GM06990 (cell line): ENCODE measurements around the gene LHFPL3.

Experiments
- DNase-seq: peaks from one replicate; pipeline ENCODE4 v3.0.0-alpha.2; 2011; ENCODE audit not compliant: insufficient read length; ENCODE audit errors: extremely low read depth
- H3K27me3 ChIP-seq: replicated peaks from 2 replicates; pipeline ENCODE4 v1.6.0; 2011; ENCODE audit warnings: low read length; ENCODE audit not compliant: control insufficient read depth, insufficient read depth
- H3K36me3 ChIP-seq: 2 replicates; pipeline ENCODE4 v1.5.1; 2011; ENCODE audit warnings: low read length; ENCODE audit not compliant: control insufficient read depth, insufficient read depth
- H3K4me3 ChIP-seq: replicated peaks from 2 replicates; pipeline ENCODE4 v1.5.1; 2011; ENCODE audit warnings: low read depth, mild to moderate bottlenecking, control low read depth, low read length
- TF ChIP-seq, protein P1 (sequence below): IDR thresholded peaks from 2 replicates; pipeline ENCODE4 v1.5.1; 2011; ENCODE audit warnings: low read length, control low read depth, mild to moderate bottlenecking, inconsistent platforms; ENCODE audit not compliant: insufficient read depth, poor library complexity, severe bottlenecking

LHFPL3 gene

DNA sequence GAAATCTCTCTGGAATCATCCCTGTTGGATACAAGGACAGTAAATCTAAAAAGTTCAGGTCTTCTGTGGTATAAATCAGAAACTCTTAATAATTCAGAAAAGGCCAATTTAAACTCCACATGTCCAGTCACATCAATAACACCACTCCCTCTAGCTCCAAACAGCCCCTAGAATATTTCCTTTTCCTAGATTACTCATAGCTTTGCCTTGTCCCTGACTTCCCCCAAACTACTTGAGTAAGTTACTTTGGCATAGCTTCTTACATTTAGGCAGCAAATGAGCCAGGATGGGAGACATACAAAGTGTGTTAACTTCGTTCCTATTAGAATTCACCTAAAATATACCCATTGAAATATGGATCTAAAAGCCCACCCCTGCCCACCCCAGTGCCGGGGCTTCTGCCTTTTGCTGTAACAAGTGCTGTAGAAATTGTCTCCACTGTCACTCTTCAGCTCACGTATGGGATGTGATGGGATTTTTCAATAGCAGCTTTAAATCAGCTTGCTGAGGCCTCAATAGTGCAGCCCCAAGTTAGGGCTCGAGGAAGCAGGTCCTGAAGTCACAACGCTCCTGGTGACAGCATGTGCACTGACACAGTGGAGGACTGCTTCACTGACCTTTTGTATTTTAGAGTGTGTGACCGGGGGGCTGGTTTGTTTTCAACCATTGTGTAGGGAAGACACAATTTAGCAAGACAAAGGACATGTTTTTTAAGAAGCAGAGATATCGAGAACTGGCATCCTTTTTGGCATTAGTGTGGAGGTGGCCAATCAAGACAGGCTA lies 467.4 kb downstream of the LHFPL3 start:
- Histone ChIP-seq H3K36me3 (no peaks in the 10 kb centered on the region), H3K27me3 (no peaks in the 10 kb centered on the region; the same call in 1 of the 2 replicates), H3K4me3 (no peak overlapping the region)
- DNase-seq: no peak
- TF ChIP-seq, protein P1, sequence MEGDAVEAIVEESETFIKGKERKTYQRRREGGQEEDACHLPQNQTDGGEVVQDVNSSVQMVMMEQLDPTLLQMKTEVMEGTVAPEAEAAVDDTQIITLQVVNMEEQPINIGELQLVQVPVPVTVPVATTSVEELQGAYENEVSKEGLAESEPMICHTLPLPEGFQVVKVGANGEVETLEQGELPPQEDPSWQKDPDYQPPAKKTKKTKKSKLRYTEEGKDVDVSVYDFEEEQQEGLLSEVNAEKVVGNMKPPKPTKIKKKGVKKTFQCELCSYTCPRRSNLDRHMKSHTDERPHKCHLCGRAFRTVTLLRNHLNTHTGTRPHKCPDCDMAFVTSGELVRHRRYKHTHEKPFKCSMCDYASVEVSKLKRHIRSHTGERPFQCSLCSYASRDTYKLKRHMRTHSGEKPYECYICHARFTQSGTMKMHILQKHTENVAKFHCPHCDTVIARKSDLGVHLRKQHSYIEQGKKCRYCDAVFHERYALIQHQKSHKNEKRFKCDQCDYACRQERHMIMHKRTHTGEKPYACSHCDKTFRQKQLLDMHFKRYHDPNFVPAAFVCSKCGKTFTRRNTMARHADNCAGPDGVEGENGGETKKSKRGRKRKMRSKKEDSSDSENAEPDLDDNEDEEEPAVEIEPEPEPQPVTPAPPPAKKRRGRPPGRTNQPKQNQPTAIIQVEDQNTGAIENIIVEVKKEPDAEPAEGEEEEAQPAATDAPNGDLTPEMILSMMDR: no peak

DNA sequence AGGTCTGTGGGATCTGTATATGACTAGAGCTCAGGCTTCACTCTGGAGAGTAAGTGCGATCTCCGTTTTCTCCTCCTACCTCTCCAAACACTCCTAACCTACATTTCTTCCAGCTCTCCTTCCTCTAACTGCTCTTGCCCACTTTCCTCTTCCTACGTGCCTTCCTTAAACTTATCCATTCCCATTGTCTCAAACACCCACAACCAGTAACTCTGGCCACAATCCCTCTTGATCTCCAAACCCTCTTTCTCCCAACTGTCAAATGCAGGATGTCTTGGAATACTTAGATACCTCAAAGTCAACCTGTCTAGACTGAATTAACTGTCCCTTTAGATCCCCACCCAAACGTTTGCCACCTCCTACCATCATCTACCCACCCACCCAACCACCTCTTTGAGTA lies 471.9 kb downstream of the LHFPL3 start:
- no peak for DNase-seq
- Histone ChIP-seq H3K27me3 (no peaks in the 10 kb centered on the region), H3K36me3 (no peaks in the 10 kb centered on the region), H3K4me3 (no peak overlapping the region)
- TF ChIP-seq, protein P1: no peak

DNA sequence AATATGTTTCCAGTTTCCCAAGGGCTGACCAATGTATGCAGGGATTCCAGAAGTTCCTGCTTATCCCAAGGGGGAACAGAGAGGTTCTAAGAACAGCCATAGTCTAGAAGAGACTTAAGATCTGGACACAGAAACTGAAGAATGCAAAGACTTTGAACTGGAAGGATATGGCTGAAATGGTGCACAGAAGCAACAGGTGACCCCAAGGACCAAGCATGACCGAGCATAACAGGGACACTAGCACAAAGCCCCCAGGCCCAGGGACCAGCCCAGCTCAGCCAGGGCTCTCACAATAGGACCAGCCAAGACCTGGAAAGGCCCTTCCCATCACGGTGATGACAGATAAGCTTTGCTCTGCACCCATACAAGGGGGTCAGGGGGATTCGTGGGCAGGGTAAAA lies 472.6 kb downstream of the LHFPL3 start:
- H3K27me3 ChIP-seq: no peaks in the 10 kb centered on the region
- H3K4me3 ChIP-seq: no peak overlapping the region
- no peaks in the 10 kb centered on the region for H3K36me3 ChIP-seq
- DNase-seq: no peak
- TF ChIP-seq, protein P1: no peak

DNA sequence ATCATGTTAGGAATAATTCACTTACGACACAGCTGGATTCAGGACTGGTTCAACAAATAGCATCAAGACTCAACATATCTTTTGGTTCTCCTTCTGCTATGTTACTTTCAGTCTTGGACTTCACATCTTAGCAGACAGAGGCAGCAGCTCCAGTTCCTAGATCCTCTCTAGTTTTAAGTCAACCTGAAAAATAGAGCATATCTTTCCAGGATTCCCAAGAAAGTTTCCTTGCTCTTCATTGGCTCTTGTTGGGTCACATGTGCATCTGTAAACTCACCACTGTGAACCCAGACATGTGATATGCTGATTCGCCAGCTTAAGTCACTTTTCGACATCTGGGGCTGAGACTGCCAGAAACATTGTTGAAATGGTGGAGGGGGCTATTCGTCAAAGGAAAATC lies 475.5 kb downstream of the LHFPL3 start:
- Histone ChIP-seq H3K36me3 (no peaks in the 10 kb centered on the region), H3K4me3 (no peak overlapping the region), H3K27me3 (peaks cover 2% of the 10 kb centered on the region)
- no peak for DNase-seq
- TF ChIP-seq, protein P1: no peak

DNA sequence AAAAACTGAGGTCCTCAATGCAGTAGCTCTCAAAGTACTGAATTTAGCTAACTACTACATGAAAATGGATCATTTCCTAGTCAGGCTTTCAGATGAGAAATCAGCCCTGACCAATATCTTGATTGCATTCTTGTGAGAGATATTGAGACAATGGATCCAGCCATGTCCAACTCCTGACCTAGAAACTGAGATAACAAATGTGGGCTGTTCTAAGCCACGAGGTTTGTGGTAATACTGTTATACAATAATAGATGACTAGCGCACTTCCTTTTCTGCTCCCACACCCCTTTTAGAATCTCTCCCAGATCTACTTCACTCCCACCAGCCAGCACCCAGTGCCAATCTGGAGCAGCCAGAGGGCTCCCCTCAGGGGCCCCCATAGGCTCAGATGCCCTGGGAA lies 476.3 kb downstream of the LHFPL3 start:
- TF ChIP-seq, protein P1: no peak
- no peak for DNase-seq
- no peaks in the 10 kb centered on the region for H3K36me3 ChIP-seq

More for the DNA sequence above, 476.3 kb downstream of the LHFPL3 start:
- Histone ChIP-seq H3K27me3 (peaks cover 2% of the 10 kb centered on the region), H3K4me3 (no peak overlapping the region)
